ENCODE measurements around the gene LBHD1.
A peak's percentile ranks its signal among the peaks of the same experiment; 100 is the strongest.

GRCh38 chr11:62621567-62622470 lies 50.2 kb downstream of the LBHD1 start, which contains the start of gene B3GAT3:
- TF ChIP-seq CTCF (conservative IDR thresholded peaks at IDR 0.05; ENCODE audit: low read length) (0 out of 2 replicates have a peak, but pooled peaks have one; percentile 20), EZH2phosphoT487 (IDR thresholded peaks at IDR 0.05; ENCODE audit: borderline replicate concordance, low read depth, low read length) (no peak)
